NK-92 treated with Interleukin-12 subunit alpha and Interleukin-12 subunit beta, amount 100 ng/mL, for 24 hours (cell line): ENCODE data around the gene XKR7.
A peak's percentile ranks its signal among the peaks of the same experiment; 100 is the strongest.
"Not testable (repeated sequence)": the region's sequence is repeated elsewhere in the genome, so short reads cannot be mapped to it uniquely, and the experiment has no call there.

Source experiments
- DNase-seq: peaks from one replicate; lab custom pipeline; 2025; lab: John Stamatoyannopoulos, UW

XKR7 gene

GRCh38 chr20:32017711-32018251 is 49.8 kb downstream of the XKR7 start:
- DNase-seq, result no peak

GRCh38 chr20:32018269-32019155 is 50.6 kb downstream of the XKR7 start:
- no peak for DNase-seq

- DNase-seq, result no peak
Observed at GRCh38 chr20:32019156-32019510, 51.2 kb downstream of the XKR7 start.

GRCh38 chr20:32019563-32020463 is 51.9 kb downstream of the XKR7 start:
- no peak for DNase-seq

- no peak for DNase-seq
Observed at GRCh38 chr20:32021091-32021490, 53.1 kb downstream of the XKR7 start.

GRCh38 chr20:32024683-32025295 is 56.8 kb downstream of the XKR7 start:
- DNase-seq, result no peak

GRCh38 chr20:32027643-32028042 is 59.7 kb downstream of the XKR7 start:
- no peak for DNase-seq

GRCh38 chr20:32028647-32029372 is 60.9 kb downstream of the XKR7 start:
- DNase-seq, result no peak

GRCh38 chr20:32029561-32029960 is 61.6 kb downstream of the XKR7 start:
- no peak for DNase-seq

GRCh38 chr20:32031007-32031958 is 63.3 kb downstream of the XKR7 start:
- peak; percentile 28 for DNase-seq

GRCh38 chr20:32033316-32033715 is 65.4 kb downstream of the XKR7 start:
- DNase-seq, result no peak

GRCh38 chr20:32033721-32034120 is 65.8 kb downstream of the XKR7 start:
- DNase-seq, result not testable (repeated sequence)

GRCh38 chr20:32034581-32035425 is 66.9 kb downstream of the XKR7 start:
- no peak for DNase-seq

GRCh38 chr20:32035426-32035779 is 67.5 kb downstream of the XKR7 start:
- no peak for DNase-seq

- no peak for DNase-seq
Observed at GRCh38 chr20:32036252-32036651, 68.3 kb downstream of the XKR7 start.

- peak; percentile 24 for DNase-seq
Observed at GRCh38 chr20:32036716-32037485, 69.0 kb downstream of the XKR7 start.

- DNase-seq, result no peak
Observed at GRCh38 chr20:32037929-32038328, 70.0 kb downstream of the XKR7 start.

GRCh38 chr20:32040142-32040953 is 72.4 kb downstream of the XKR7 start:
- DNase-seq, result no peak
